ENCODE measurements around the gene CABCOCO1. TPM values are rescaled to one million over a fixed set of nuclear protein-coding genes. Genes with fewer than 3 reads are reported as not detected.

The CABCOCO1 gene
- total RNA-seq, 2 donors from 2014 or later = 1.0 to 1.1 TPM

DNA sequence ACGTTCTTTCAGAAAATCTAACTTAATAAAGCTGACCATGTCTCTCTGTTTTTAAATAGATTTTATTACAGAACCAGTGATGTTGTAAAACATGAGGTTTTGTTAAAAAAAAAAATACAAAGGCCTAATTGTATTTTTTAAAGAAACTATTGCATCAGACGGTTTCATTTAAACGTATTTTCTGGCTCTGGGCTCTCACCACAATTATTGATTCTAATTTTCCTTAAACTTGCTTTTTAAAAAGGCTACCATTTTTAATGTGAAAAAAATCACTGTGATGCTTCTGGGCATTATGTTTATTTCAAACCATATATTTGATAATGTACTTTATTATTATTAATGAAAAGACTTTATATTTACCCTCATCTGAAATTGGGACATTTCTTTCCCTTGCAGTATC is 94.3 kb downstream of the CABCOCO1 start:
- no peaks in the 10 kb centered on the region for H3K36me3 ChIP-seq (ENCODE audit: control insufficient read depth, insufficient read depth, low read length)
- no peak overlapping the region for H3K27ac ChIP-seq (ENCODE audit: low read depth, low read length)
- Mint-ChIP-seq H3K4me1 (peaks cover 34% of the 10 kb centered on the region), H3K4me3 (no peak overlapping the region), H3K27me3 (ENCODE audit: insufficient read depth) (no peaks in the 10 kb centered on the region), H3K27ac (no peak overlapping the region), H3K36me3 (ENCODE audit: low read depth) (no peaks in the 10 kb centered on the region), H3K9me3 (no peaks in the 10 kb centered on the region)
- H3K4me3 ChIP-seq (ENCODE audit: low read length) = no peak overlapping the region
- H3K9ac ChIP-seq (ENCODE audit: extremely low read depth, low read length, poor library complexity, severe bottlenecking) = no peak overlapping the region
- WGBS, 2 experiments (ENCODE audit: insufficient coverage in 1 of 2, insufficient read length in 1 of 2) = 87 to 100% methylated on average over 1 to 2 of the region's 3 CpGs
- H3K27me3 ChIP-seq (ENCODE audit: control insufficient read depth, insufficient read depth, low read length, poor library complexity, severe bottlenecking) = no peaks in the 10 kb centered on the region
- no peaks in the 10 kb centered on the region for H3K9me3 ChIP-seq (ENCODE audit: control insufficient read depth, low read length)
- H3K4me1 ChIP-seq (ENCODE audit: control insufficient read depth, insufficient read depth, low read length) = peaks cover 4% of the 10 kb centered on the region
- TF ChIP-seq, protein P1, sequence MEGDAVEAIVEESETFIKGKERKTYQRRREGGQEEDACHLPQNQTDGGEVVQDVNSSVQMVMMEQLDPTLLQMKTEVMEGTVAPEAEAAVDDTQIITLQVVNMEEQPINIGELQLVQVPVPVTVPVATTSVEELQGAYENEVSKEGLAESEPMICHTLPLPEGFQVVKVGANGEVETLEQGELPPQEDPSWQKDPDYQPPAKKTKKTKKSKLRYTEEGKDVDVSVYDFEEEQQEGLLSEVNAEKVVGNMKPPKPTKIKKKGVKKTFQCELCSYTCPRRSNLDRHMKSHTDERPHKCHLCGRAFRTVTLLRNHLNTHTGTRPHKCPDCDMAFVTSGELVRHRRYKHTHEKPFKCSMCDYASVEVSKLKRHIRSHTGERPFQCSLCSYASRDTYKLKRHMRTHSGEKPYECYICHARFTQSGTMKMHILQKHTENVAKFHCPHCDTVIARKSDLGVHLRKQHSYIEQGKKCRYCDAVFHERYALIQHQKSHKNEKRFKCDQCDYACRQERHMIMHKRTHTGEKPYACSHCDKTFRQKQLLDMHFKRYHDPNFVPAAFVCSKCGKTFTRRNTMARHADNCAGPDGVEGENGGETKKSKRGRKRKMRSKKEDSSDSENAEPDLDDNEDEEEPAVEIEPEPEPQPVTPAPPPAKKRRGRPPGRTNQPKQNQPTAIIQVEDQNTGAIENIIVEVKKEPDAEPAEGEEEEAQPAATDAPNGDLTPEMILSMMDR (conservative IDR thresholded peaks at IDR 0.05) = no peak
- DNase-seq = no peak

DNA sequence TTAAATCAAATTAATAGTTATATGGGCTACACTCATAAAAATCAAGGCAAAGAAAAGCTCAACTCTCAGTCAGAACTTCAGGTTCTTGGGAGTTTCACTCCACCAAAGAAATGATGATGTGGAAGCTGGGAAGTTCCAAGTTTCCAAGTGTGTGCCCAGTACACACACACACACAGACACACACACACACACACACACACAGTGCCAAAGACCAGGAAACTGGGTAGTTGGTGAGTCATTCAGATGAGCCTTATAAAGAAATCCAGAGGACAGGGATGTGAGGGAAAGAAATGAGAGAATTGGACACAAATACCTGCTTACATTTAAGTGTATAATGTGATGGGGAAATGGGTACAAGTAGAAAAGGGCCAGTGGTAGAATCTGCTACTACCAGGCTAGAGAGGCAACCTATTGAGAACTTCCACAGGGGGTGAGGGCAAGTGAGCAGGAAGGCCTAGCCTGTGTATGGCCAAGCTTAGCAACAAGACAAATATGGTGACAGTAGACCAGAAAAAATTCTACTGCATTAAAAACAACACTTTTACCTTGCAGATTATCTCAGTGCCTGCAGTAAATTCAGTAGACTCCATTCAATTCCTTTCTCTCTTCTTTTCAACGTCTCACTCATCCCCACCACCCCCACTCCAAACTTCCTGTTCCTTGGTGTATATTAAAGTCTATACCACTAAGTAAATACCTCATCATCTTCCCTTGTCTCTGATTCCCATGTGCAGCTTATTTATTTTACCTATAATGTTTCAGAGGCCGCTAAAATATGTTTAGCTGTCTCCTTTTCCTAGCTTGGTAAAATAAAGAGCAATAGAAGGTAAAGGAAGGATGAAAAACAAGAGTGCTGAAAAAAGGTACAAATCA is 95.0 kb downstream of the CABCOCO1 start:
- no peaks in the 10 kb centered on the region for H3K27me3 ChIP-seq (ENCODE audit: control insufficient read depth, insufficient read depth, low read length, poor library complexity, severe bottlenecking)
- no peak overlapping the region for H3K9ac ChIP-seq (ENCODE audit: extremely low read depth, low read length, poor library complexity, severe bottlenecking)
- no peak overlapping the region for H3K27ac ChIP-seq (ENCODE audit: low read depth, low read length)
- Mint-ChIP-seq H3K4me1 (peaks cover 28% of the 10 kb centered on the region), H3K27me3 (ENCODE audit: insufficient read depth) (no peaks in the 10 kb centered on the region), H3K4me3 (no peak overlapping the region), H3K9me3 (no peaks in the 10 kb centered on the region), H3K36me3 (ENCODE audit: low read depth) (no peaks in the 10 kb centered on the region), H3K27ac (no peak overlapping the region)
- peaks cover 1% of the 10 kb centered on the region for H3K4me1 ChIP-seq (ENCODE audit: control insufficient read depth, insufficient read depth, low read length)
- TF ChIP-seq, protein P1 (conservative IDR thresholded peaks at IDR 0.05) = no peak
- no peaks in the 10 kb centered on the region for H3K9me3 ChIP-seq (ENCODE audit: control insufficient read depth, low read length)
- 85% methylated on average over 2 of the region's 2 CpGs; no CpG with 5 or more reads in 1 of the 2 experiments for WGBS, 2 experiments (ENCODE audit: insufficient coverage in 1 of 2, insufficient read length in 1 of 2)
- no peaks in the 10 kb centered on the region for H3K36me3 ChIP-seq (ENCODE audit: control insufficient read depth, insufficient read depth, low read length)
- H3K4me3 ChIP-seq (ENCODE audit: low read length) = no peak overlapping the region
- DNase-seq = no peak

DNA sequence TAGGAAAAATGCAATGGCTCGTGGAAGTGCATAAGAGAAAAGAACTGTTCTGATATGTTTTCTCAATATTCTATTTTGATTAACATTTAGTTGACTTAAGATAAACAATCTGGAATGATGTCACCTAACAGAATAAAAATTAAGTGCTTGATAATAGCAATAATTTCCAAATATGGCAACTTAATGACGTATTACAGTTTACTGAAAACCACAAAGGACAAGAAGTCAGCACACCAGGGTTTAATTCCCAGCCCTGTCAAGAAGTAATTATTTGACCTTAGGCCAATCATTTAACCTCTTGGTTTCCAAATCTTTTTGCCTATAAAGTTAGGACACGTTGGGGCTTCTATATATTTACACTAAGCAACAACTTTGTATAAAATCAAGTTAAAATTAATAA is 95.7 kb downstream of the CABCOCO1 start:
- no peak for DNase-seq
- WGBS, 2 experiments (ENCODE audit: insufficient coverage in 1 of 2, insufficient read length in 1 of 2) = 81% methylated on average over 3 of the region's 3 CpGs; no CpG with 5 or more reads in 1 of the 2 experiments
- H3K27me3 Mint-ChIP-seq (ENCODE audit: insufficient read depth) = no peaks in the 10 kb centered on the region
- Histone ChIP-seq H3K27ac (ENCODE audit: low read depth, low read length) (no peak overlapping the region), H3K36me3 (ENCODE audit: control insufficient read depth, insufficient read depth, low read length) (no peaks in the 10 kb centered on the region), H3K9ac (ENCODE audit: extremely low read depth, low read length, poor library complexity, severe bottlenecking) (no peak overlapping the region), H3K4me1 (ENCODE audit: control insufficient read depth, insufficient read depth, low read length) (no peaks in the 10 kb centered on the region), H3K4me3 (ENCODE audit: low read length) (no peak overlapping the region), H3K27me3 (ENCODE audit: control insufficient read depth, insufficient read depth, low read length, poor library complexity, severe bottlenecking) (no peaks in the 10 kb centered on the region), H3K9me3 (ENCODE audit: control insufficient read depth, low read length) (no peaks in the 10 kb centered on the region)
- TF ChIP-seq, protein P1 (conservative IDR thresholded peaks at IDR 0.05) = no peak
- no peak overlapping the region for H3K27ac Mint-ChIP-seq
- no peaks in the 10 kb centered on the region for H3K9me3 Mint-ChIP-seq
- H3K36me3 Mint-ChIP-seq (ENCODE audit: low read depth) = no peaks in the 10 kb centered on the region
- H3K4me3 Mint-ChIP-seq = no peak overlapping the region
- H3K4me1 Mint-ChIP-seq = peaks cover 25% of the 10 kb centered on the region

Data from endodermal cell (in vitro differentiated cells).